HEK293T (cell line): ENCODE data around the gene IFI27L1.

ENCODE experiments used
- ARNT ChIP-seq: fragments of 450-650 bp; IDR thresholded peaks from 2 replicates; pipeline ENCODE4 v1.6.1; 2017; ENCODE audit warnings: mild to moderate bottlenecking
- FOXA1 ChIP-seq: fragments of 450-650 bp; IDR thresholded peaks from 2 replicates; pipeline ENCODE4 v1.6.1; 2016; ENCODE audit warnings: mild to moderate bottlenecking
- FOXK2 ChIP-seq: fragments of 450-650 bp; IDR thresholded peaks from 2 replicates; pipeline ENCODE4 v1.6.1; 2016; ENCODE audit warnings: mild to moderate bottlenecking
- FOXM1 ChIP-seq: fragments of 450-650 bp; IDR thresholded peaks from 2 replicates; pipeline ENCODE4 v1.6.1; 2017; ENCODE audit warnings: mild to moderate bottlenecking, borderline replicate concordance
- HDGF ChIP-seq: fragments of 450-650 bp; IDR thresholded peaks from 2 replicates; pipeline ENCODE4 v1.6.1; 2017; ENCODE audit warnings: antibody characterized with exemption, borderline replicate concordance
- SP1 ChIP-seq: fragments of 450-650 bp; IDR thresholded peaks from 2 replicates; pipeline ENCODE4 v1.6.1; 2017
- TARDBP ChIP-seq: fragments of 450-650 bp; IDR thresholded peaks from 2 replicates; pipeline ENCODE4 v1.6.1; 2016

- no peak for TF ChIP-seq FOXM1
- no peak for TF ChIP-seq FOXA1
- no peak for TF ChIP-seq SP1
- TF ChIP-seq TARDBP: no peak
- no peak for TF ChIP-seq ARNT
- TF ChIP-seq HDGF: no peak
- TF ChIP-seq FOXK2: no peak
Observed at GRCh38 chr14:94121485-94121884, 40.4 kb downstream of the IFI27L1 start.
